CD14-positive monocyte (primary cell): ENCODE results near the gene PKHD1. TPM values are rescaled to one million over a fixed set of nuclear protein-coding genes. Genes with fewer than 3 reads are reported as not detected.

Experiments used
- DNase-seq, 3 donors: peaks; one replicate each; pipeline ENCODE4 v3.0.0-alpha.2; 2011 to 2022
- H2AFZ ChIP-seq: 2 replicates; pipeline ENCODE4 v1.6.0; 2012; ENCODE audit warnings: mild to moderate bottlenecking, low read depth, low read length, inconsistent platforms; ENCODE audit not compliant: insufficient read depth, poor library complexity, severe bottlenecking
- H3K27ac ChIP-seq, 2 donors: 1 replicate in 1 of 2; 2 replicates in 1 of 2; pipeline ENCODE4 v1.5.1; 2012 to 2013; ENCODE audit warnings: low read length in 2 of 2, control low read depth in 1 of 2, inconsistent platforms in 1 of 2, low read depth in 1 of 2, mild to moderate bottlenecking in 1 of 2
- H3K27me3 ChIP-seq, 2 donors: one replicate each; pipeline versions ENCODE4 v1.6.0 to v1.6.1; 2011 to 2013; ENCODE audit warnings: low read length in 2 of 2; ENCODE audit not compliant: control insufficient read depth in 2 of 2, insufficient read depth in 2 of 2
- H3K36me3 ChIP-seq, 2 donors: replicated peaks in 1 of 2; 1 replicate in 1 of 2; 2 replicates in 1 of 2; pipeline versions ENCODE4 v1.5.1 to v1.6.1; 2012 to 2013; ENCODE audit warnings: low read length in 2 of 2, control low read depth in 1 of 2, inconsistent platforms in 1 of 2, mild to moderate bottlenecking in 1 of 2; ENCODE audit not compliant: insufficient read depth in 2 of 2, control insufficient read depth in 1 of 2
- H3K4me1 ChIP-seq, 2 donors: 1 replicate in 1 of 2; 2 replicates in 1 of 2; pipeline versions ENCODE4 v1.5.1 to v1.6.1; 2012 to 2013; ENCODE audit warnings: low read length in 2 of 2, control low read depth in 1 of 2, inconsistent platforms in 1 of 2, mild to moderate bottlenecking in 1 of 2, moderate library complexity in 1 of 2; ENCODE audit not compliant: insufficient read depth in 2 of 2, control insufficient read depth in 1 of 2
- H3K4me2 ChIP-seq: replicated peaks from 2 replicates; pipeline ENCODE3; 2012; ENCODE audit warnings: low read length, moderate library complexity, mild to moderate bottlenecking; ENCODE audit not compliant: poor library complexity, severe bottlenecking; ENCODE audit errors: extremely low read depth
- H3K4me3 ChIP-seq, 3 experiments: fragments of 200-600 bp in 1 of 3; sonication (generic) in 1 of 3; replicated peaks in 1 of 3; 1 replicate in 2 of 3; 2 replicates in 1 of 3; pipeline ENCODE4 v1.5.1; 2011 to 2013; ENCODE audit warnings: low read length in 3 of 3, mild to moderate bottlenecking in 3 of 3, control low read depth in 2 of 3, low read depth in 2 of 3, inconsistent platforms in 1 of 3, moderate library complexity in 1 of 3
- H3K79me2 ChIP-seq: 2 replicates; pipeline ENCODE4 v1.6.0; 2012; ENCODE audit warnings: mild to moderate bottlenecking, control low read depth, inconsistent platforms, low read length, moderate library complexity; ENCODE audit not compliant: insufficient read depth
- H3K9ac ChIP-seq: 2 replicates; pipeline ENCODE4 v1.6.0; 2017; ENCODE audit warnings: low read length, mild to moderate bottlenecking; ENCODE audit not compliant: insufficient read depth, poor library complexity, severe bottlenecking
- H3K9me3 ChIP-seq, 2 donors: replicated peaks in 1 of 2; 1 replicate in 1 of 2; 2 replicates in 1 of 2; pipeline versions ENCODE4 v1.5.1 to v1.6.1; 2012 to 2013; ENCODE audit warnings: low read length in 2 of 2, control low read depth in 1 of 2; ENCODE audit not compliant: control insufficient read depth in 1 of 2, insufficient read depth in 1 of 2
- H4K20me1 ChIP-seq: 2 replicates; pipeline ENCODE4 v1.6.0; 2012; ENCODE audit warnings: mild to moderate bottlenecking, low read length, control low read depth, moderate library complexity; ENCODE audit not compliant: insufficient read depth
- H3K27ac Mint-ChIP-seq, 7 donors: one replicate each; pipeline ENCODE4 v1.8.0; 2020; ENCODE audit warnings: mild to moderate bottlenecking in 7 of 7, mixed read lengths in 7 of 7, moderate library complexity in 6 of 7, inconsistent platforms in 2 of 7
- H3K27me3 Mint-ChIP-seq, 3 donors: one replicate each; pipeline ENCODE4 v1.8.0; 2021 to 2022; ENCODE audit warnings: low read depth in 3 of 3, mild to moderate bottlenecking in 3 of 3, mixed read lengths in 3 of 3, moderate library complexity in 3 of 3, inconsistent platforms in 1 of 3
- H3K36me3 Mint-ChIP-seq, 2 donors: one replicate each; pipeline ENCODE4 v1.8.0; 2020; ENCODE audit warnings: mixed read lengths in 2 of 2, inconsistent platforms in 1 of 2, mild to moderate bottlenecking in 1 of 2
- H3K4me1 Mint-ChIP-seq: one replicate; pipeline ENCODE4 v1.8.0; 2020; ENCODE audit warnings: mild to moderate bottlenecking, mixed read lengths
- H3K4me3 Mint-ChIP-seq, 2 donors: one replicate each; pipeline ENCODE4 v1.8.0; 2020; ENCODE audit warnings: mild to moderate bottlenecking in 2 of 2, mixed read lengths in 2 of 2, moderate library complexity in 1 of 2
- H3K9me3 Mint-ChIP-seq, 7 donors: one replicate each; pipeline ENCODE4 v1.8.0; 2020 to 2022; ENCODE audit warnings: mixed read lengths in 7 of 7, mild to moderate bottlenecking in 6 of 7, moderate library complexity in 6 of 7, inconsistent platforms in 2 of 7
- CTCF ChIP-seq: fragments of 200-600 bp; IDR thresholded peaks from one replicate; pipeline ENCODE4 v1.8.0; 2022; ENCODE audit warnings: antibody characterized with exemption, mild to moderate bottlenecking
- WGBS: methylation state at CpG from one replicate; pipeline ENCODE4 v1.1.5; 2013; ENCODE audit warnings: missing lambda C conversion rate; ENCODE audit not compliant: insufficient coverage; 5-methylcytosine and 5-hydroxymethylcytosine counted together
- intact Hi-C, 2 donors: fragments of 100-400 bp; cut with micrococcal nuclease; formaldehyde crosslinking; loops; one replicate each; pipeline versions ENCODE4 v1.15.0 to v1.15.1; 2023
- polyA plus RNA-seq, 3 donors: library from polyadenylated mRNA; depleted of rRNA in 1 of 3; unstranded in 2 of 3; stranded (reverse) in 1 of 3; fragments of 300-500 nt in 2 of 3; fragments of >200 nt in 1 of 3; fragmentation: Illumina TruSeq in 2 of 3; gene quantifications; 1 replicate in 2 of 3; 2 replicates in 1 of 3; pipeline ENCODE4 v1.2.3, GENCODE V29; 2012 to 2021

PKHD1 gene
- polyA plus RNA-seq, 3 donors = not detected

- H2AFZ ChIP-seq = no peak overlapping the region
- no peak overlapping the region for H3K4me3 ChIP-seq
- no peak overlapping the region for H3K27ac ChIP-seq
- no peaks in the 10 kb centered on the region for H4K20me1 ChIP-seq
- Mint-ChIP-seq H3K4me1 (no peaks in the 10 kb centered on the region), H3K27me3 (peaks cover 1 to 4% (median 1%) of the 10 kb centered on the region in 3 donors), H3K4me3 (no peak overlapping the region), H3K27ac (no peak overlapping the region), H3K9me3 (no peaks in the 10 kb centered on the region), H3K36me3 (no peaks in the 10 kb centered on the region)
- no peak overlapping the region for H3K9ac ChIP-seq
- 96% methylated on average over 10 of the region's 12 CpGs for WGBS
- H3K4me1 ChIP-seq = no peaks in the 10 kb centered on the region
- TF ChIP-seq CTCF = no peak
- DNase-seq = no peak
- no peaks in the 10 kb centered on the region for H3K79me2 ChIP-seq
- intact Hi-C loops = loop anchor here (10.0 kb wide), 1 partner anchor 1210 kb away; the partner anchor contains the start of gene TFAP2B (in 2 of the 2)
- H3K27me3 ChIP-seq = no peaks in the 10 kb centered on the region
- no peaks in the 10 kb centered on the region for H3K36me3 ChIP-seq
- no peaks in the 10 kb centered on the region for H3K9me3 ChIP-seq
- H3K4me2 ChIP-seq = no peak overlapping the region
Observed at GRCh38 chr6:52024451-52025068, 62.9 kb downstream of the PKHD1 start.

- no peaks in the 10 kb centered on the region for H3K36me3 Mint-ChIP-seq
- Histone ChIP-seq H4K20me1 (no peaks in the 10 kb centered on the region), H3K4me2 (no peak overlapping the region), H2AFZ (no peak overlapping the region), H3K9me3 (no peaks in the 10 kb centered on the region), H3K27ac (no peak overlapping the region), H3K4me1 (no peaks in the 10 kb centered on the region), H3K36me3 (no peaks in the 10 kb centered on the region), H3K79me2 (no peaks in the 10 kb centered on the region), H3K4me3 (no peak overlapping the region), H3K27me3 (no peaks in the 10 kb centered on the region), H3K9ac (no peak overlapping the region)
- intact Hi-C loops = loop anchor here (10.0 kb wide), 1 partner anchor 1208 kb away; the partner anchor contains the start of gene TFAP2B (in 2 of the 2)
- TF ChIP-seq CTCF = no peak
- 100% methylated on average over 1 of the region's 3 CpGs for WGBS
- H3K9me3 Mint-ChIP-seq = no peaks in the 10 kb centered on the region
- DNase-seq = no peak
- no peak overlapping the region for H3K27ac Mint-ChIP-seq
- peaks cover 1 to 4% (median 1%) of the 10 kb centered on the region in 3 donors for H3K27me3 Mint-ChIP-seq
- no peak overlapping the region for H3K4me3 Mint-ChIP-seq
- no peaks in the 10 kb centered on the region for H3K4me1 Mint-ChIP-seq
Observed at GRCh38 chr6:52022675-52023074, 64.7 kb downstream of the PKHD1 start.
